K562 (cell line): ENCODE measurements around the gene FOXN1. TPM values are rescaled to one million over a fixed set of nuclear protein-coding genes. Genes with fewer than 3 reads are reported as not detected.

Experiments used
- CEBPZ ChIP-seq: fragments of 150-350 bp; IDR thresholded peaks from 2 replicates; pipeline ENCODE4 v1.6.1; 2014; ENCODE audit warnings: low read depth, mild to moderate bottlenecking, low read length, borderline replicate concordance
- DACH1 ChIP-seq: fragments of 450-650 bp; IDR thresholded peaks from 2 replicates; pipeline ENCODE4 v1.6.1; 2018; ENCODE audit not compliant: partially characterized antibody
- FOXA3 ChIP-seq, 2 experiments: fragments of 450-650 bp in 1 of 2; sonication (generic) in 1 of 2; formaldehyde crosslinking; IDR thresholded peaks in 1 of 2; conservative IDR thresholded peaks in 1 of 2; 2 replicates each; pipeline versions ENCODE4 v1.4.0 to v1.8.0; 2020 to 2022; ENCODE audit warnings: mild to moderate bottlenecking in 2 of 2, missing genetic modification reagents in 1 of 2
- ZHX1 ChIP-seq: fragments of 150-350 bp; conservative IDR thresholded peaks from 2 replicates; pipeline ENCODE4 v1.6.1; 2014; ENCODE audit warnings: low read length
- ZNF507 ChIP-seq: conservative IDR thresholded peaks from 2 replicates; pipeline ENCODE4 v1.6.1; 2017; ENCODE audit warnings: missing genetic modification characterization, missing compliant biosample characterization
- polyA plus RNA-seq, 8 experiments: library from polyadenylated mRNA; depleted of rRNA in 4 of 8; stranded (reverse) in 5 of 8; unstranded in 3 of 8; fragments of >200 nt; fragmentation: Nextera tagmentation in 2 of 8; fragmentation: Illumina TruSeq in 1 of 8; extraction: Ambion mirVana in 2 of 8; extraction: Trizol in 1 of 8; gene quantifications; 2 replicates each; pipeline versions ENCODE4 v1.2.1 to v1.2.3, GENCODE V29; 2011 to 2014; ENCODE audit warnings: inconsistent platforms in 1 of 8, missing spikeins in 1 of 8
- total RNA-seq, 7 experiments: library from RNA; depleted of rRNA in 6 of 7; stranded (reverse); fragments of >200 nt in 6 of 7; fragmentation: Illumina TruSeq in 2 of 7; extraction: Trizol in 2 of 7; gene quantifications; 2 replicates each; pipeline versions ENCODE4 v1.2.1 to v1.2.3, GENCODE V29; 2011 to 2021; ENCODE audit warnings: low replicate concordance in 1 of 7

The FOXN1 gene
- total and polyA plus RNA-seq, 9 of the 15 experiments (the other 6 are each of a cell fraction or from before 2014, with no cell fraction given), result not detected

GRCh38 chr17:28469376-28469775, 36.8 kb upstream of the FOXN1 start (continued):
- TF ChIP-seq FOXA3 (CRISPR knock-in tag; conservative IDR thresholded peaks at IDR 0.05 in 1 of 2, IDR thresholded peaks at IDR 0.05 in 1 of 2) (no peak), DACH1 (no peak), CEBPZ (no peak), ZNF507 (no peak), ZHX1 (no peak)
